ENCODE results near the gene PCOLCE2. TPM values are rescaled to one million over a fixed set of nuclear protein-coding genes. Genes with fewer than 3 reads are reported as not detected.

The PCOLCE2 gene
- total and polyA plus RNA-seq, 2 of the 8 experiments (the other 6 are each of a cell fraction or from before 2014, with no cell fraction given): 11.1 to 12.6 TPM

DNA sequence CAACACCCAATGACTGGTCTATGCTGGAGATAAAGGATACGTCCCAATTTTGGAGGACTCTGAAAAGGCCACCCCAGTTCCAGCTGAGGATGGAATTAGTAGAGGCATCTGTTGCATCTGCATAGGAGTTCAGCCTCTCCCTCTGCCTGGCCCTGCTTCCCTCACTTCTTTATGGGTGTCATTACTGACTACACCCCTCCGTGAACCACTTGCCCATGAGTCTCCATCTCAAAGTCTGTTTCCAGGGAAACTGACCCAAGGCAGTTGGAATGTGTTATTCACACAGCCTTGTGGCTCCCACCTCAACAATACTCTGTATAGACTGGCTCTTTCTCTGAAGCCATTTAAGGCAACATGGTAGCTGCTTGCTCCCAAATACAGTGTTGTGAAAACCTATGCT lies 21.4 kb upstream of the PCOLCE2 start (continued):
- TF ChIP-seq CHD7 (IDR thresholded peaks at IDR 0.05; ENCODE audit: insufficient replicate concordance, low read length): no peak
- TF ChIP-seq TAF7 (optimal IDR thresholded peaks at IDR 0.05; ENCODE audit: borderline replicate concordance, low read depth, low read length): no peak
- TF ChIP-seq, protein P1, sequence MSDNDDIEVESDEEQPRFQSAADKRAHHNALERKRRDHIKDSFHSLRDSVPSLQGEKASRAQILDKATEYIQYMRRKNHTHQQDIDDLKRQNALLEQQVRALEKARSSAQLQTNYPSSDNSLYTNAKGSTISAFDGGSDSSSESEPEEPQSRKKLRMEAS (IDR thresholded peaks at IDR 0.05): no peak
- no peak for TF ChIP-seq POLR2A (IDR thresholded peaks at IDR 0.05; ENCODE audit: control extremely low read depth in 1 of 2, low read depth in 2 of 2, low read length in 2 of 2)
- no peak for TF ChIP-seq TEAD4 (IDR thresholded peaks at IDR 0.05; ENCODE audit: low read depth, low read length)
- no peak for TF ChIP-seq USF2 (IDR thresholded peaks at IDR 0.05; ENCODE audit: low read length)
- TF ChIP-seq KDM4A (IDR thresholded peaks at IDR 0.05; ENCODE audit: low read depth, low read length, severe bottlenecking): no peak
- TF ChIP-seq KDM1A (IDR thresholded peaks at IDR 0.05; ENCODE audit: borderline replicate concordance, low read length): no peak
- TF ChIP-seq POLR2AphosphoS5 (IDR thresholded peaks at IDR 0.05; ENCODE audit: low read depth, low read length): no peak
- TF ChIP-seq SP2 (IDR thresholded peaks at IDR 0.05; ENCODE audit: low read length): no peak
- TF ChIP-seq ZNF274 (IDR thresholded peaks at IDR 0.05; ENCODE audit: borderline replicate concordance, extremely low read depth, low read length): no peak

All from H1 (cell line).